CD1c-positive myeloid dendritic cell (primary cell): ENCODE data around the gene UHRF1.
A peak's percentile ranks its signal among the peaks of the same experiment; 100 is the strongest.
"Not testable (repeated sequence)": the region's sequence is repeated elsewhere in the genome, so short reads cannot be mapped to it uniquely, and the experiment has no call there.

Experiments used
- DNase-seq: peaks from one replicate; pipeline ENCODE4 v3.0.0-alpha.2; 2016; ENCODE audit errors: extremely low spot score

The UHRF1 gene

DNA sequence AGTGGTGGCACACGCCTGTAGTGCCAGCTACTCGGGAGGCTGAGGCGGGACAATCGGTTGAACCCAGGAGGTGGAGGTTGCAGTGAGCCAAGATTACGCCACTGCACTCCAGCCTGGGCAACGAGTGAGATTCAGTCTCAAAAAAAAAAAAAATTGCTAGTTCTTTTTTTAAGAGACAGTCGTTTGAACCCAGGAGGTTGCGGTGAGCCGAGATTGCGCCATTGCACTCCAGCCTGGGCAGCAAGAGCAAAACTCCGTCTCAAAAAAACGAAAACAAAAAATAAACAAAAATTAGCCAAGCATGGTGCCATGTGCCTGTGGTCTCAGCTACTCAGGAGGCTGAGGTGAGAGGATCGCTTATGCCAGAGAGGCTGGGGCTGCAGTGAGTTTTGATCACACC, 8.4 kb upstream of the UHRF1 start:
- DNase-seq: not testable (repeated sequence)

DNA sequence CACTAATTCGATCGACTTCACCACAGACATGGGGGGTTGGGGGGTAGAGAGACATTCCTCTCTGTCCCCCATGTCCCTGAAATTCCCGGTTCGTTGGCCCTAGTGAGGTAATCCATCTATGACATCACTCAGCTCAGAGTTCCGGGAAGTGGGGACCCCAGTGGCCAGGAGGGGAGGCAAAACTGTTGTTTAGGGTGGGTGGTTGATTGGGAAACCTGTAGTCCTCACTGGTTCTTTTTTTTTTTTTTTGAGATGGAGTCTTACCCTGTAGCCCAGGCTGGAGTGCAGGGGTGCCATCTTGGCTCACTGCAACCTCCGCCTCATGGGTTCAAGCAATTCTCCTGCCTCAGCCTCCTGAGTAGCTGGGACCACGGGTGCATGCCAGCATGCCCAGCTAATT, 6.5 kb upstream of the UHRF1 start, which contains the start of gene ARRDC5:
Gene ARRDC5, minus strand, starts transcription at position 101 of the 400 bp plus-strand sequence. Its CDS starts 71 bp downstream, at position 30.
- no peak for DNase-seq

DNA sequence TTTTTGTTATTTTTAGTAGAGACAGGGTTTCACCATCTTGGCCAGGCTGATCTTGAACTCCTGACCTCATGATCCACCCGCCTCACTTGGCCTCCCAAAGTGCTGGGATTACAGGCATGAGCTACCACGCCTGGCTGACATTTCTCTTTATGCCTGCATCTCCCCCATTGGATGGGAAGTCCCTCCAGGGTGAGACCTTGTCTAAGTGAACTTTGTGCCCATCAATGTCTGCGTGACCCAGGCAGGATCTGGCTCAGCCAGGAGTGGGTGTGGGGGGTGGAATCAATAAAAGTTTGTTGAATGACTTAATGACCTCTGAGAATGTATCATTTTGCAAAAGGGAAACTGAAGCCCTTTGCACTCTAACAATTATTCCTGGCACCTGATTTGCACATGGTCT, 4.8 kb upstream of the UHRF1 start:
- DNase-seq: no peak

DNA sequence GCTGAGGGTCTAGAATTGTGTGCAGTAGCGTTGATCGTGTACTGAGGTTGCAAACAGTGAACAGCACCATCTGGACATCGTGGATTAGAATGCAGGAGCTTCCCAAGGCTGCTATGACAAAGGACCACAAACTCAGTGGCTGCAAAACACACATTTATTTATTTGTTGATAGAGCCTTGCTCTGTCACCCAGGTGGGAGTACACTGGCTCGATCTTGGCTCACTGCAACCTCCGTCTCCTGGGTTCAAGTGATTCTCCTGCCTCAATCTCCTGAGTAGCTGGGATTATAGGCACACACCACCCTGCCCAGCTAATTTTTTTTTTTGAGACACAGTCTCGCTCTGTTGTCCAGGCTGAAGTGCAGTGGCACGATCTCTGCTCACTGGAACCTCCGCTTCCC, 2.3 kb upstream of the UHRF1 start:
- no peak for DNase-seq

DNA sequence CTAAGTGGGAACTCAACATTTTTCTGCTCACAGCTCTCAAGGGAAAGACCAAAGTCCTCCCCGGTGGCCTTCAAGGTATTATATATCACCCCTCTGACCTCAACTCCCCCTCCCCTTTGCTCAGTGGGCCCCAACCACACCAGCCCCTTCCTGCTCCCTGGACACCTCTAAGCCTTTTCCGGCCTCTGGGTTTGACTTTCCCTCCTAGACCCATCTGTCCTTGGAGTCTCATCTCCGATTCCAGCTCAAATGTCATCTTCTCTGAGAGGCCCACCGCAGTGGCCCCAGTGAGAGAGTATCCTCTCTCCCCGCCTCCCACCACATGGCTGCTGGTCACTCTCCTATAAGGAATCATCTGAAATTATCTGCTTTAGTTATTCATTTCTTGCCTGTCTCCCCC, 941 bp upstream of the UHRF1 start:
- DNase-seq: no peak

DNA sequence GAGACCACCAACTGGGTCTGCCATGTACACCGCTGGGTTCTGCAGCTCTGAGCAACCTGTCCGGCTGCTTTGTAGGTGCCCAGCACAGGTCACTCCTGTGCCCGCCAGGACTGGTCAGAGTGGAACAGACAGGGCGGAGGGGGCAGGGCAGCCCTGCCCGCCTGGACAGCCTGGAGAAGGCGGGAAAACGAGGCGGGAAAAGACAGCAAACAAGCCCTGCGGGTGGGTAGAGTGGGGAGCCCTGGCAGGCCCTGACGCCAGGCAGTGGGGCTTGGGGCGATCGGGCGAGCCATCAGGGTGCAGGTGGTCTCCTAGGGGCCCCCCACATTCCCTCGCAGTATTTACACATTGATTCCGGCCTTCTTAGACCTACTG, 533 bp upstream of the UHRF1 start:
- DNase-seq: no peak

DNA sequence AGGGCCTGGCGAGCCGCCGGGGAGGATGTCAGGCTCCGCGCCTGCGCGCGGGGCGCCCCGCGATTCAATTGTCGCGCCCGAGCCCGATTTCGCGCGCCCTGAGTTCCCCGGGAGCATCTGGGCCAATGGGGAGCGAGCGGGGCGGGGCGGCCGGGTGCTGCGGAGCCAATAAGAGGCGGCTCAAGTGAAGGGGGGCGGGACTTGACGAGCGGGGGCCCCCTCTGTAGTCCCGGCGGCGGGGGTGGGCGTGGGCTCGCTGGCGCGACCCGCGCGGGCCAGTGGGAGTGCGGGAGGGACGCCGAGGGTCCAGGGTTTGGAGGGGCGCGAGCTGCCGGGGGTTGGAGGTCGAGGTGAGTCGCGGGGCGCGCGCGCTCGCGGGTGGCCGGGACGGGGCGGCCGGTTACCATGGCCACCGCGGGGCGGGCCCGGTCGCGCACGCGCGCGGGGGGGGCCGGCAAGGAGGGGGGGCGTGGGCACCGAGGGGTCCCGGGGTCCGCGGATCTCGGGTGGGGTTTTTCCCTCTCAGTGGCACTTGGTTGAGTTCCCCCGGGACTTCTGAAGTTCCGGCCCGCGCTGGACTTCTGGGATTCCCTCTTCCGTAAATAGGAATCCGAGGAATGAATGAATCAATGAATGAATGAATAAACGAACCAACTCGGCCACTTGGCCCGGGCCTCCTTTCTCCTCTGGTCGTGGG, 744 bp downstream of the UHRF1 start:
- DNase-seq: peak; percentile 95

DNA sequence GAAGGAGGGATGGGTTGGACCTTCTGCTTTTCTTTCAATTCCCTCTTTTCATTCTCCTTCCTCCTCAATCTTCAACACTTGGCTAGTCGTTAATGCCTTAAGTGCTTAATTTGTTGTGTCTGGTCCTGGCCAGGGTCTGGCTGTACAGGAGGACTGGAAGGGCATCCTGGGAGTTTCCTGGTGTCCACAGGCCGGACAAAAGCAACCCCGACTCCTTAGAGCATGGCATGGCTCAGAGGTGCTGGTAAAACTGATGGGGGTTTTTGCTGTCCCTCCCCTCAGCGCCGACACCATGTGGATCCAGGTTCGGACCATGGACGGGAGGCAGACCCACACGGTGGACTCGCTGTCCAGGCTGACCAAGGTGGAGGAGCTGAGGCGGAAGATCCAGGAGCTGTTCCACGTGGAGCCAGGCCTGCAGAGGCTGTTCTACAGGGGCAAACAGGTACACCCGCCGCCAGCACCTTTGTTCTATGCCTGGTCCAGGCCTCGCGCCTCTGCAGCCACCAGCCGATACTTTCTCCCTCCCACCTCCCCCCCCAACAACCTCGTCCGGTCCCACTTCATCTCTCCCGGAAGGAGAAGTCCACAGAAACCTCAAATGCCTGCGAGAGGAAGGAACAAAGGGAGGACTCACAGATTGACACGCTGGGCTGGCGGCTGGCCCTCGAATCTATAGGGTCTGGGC, 1.4 kb downstream of the UHRF1 start:
- DNase-seq: peak; percentile 69

DNA sequence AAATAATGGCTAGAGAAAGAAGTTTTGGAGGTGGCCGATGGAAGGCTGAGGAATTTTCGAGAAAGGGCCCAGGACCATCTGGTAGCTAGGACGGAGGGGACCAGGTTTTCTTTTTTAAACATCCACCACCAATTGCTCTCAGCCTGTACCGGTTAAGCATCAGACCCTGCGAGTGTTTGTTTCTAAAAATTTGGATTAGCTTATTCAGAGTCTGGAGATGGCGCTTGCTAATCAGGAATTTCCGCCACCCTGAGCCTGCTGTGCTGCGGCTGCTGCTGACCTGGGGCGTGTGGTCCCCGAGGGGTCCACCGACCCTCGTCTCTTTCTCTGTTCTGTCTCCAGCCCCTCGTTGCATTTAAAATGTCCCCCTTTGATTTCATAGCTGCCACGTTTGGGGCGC, 2.0 kb downstream of the UHRF1 start:
- DNase-seq: no peak

DNA sequence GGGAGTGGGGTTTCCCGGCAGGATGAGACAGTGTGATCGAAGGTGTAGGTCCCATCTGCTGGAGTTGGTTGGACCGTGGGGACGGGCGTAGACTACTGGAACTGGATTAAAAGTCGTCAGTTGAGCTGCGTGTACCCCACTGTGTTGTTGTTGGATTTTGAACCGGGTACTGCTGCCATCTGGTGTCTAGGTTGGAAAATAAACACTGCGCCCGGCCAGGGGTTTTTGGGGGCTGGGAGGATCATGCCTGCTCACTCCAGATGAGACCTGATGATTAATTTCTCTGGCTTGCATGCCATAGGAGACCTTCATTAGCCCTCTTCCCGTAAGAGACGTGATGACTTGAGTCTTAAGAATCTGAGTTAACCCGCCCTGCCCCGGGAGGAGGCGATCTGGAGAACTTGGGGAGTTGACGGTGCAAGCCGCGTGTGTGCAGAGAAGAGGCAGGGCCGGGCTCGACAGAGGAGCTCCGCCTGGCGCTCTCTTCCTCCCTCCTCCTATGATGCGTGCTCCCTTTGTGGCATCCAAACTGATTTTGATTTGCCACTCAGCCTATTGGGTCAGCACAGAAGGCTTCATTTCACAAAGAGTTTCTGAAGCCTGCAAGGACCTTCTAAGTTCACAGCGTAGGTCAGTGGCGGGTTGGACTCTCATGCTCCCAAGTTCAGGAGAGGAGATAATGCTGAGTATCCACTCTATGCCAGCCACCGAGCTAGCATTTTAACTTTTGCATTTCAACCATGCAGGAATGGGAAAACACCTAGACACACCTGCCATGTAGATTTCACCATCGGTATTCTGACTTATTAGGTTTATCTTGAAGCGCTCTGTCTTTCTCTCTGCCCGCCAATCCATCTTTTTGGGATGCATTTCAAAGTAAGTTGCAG, 2.7 kb downstream of the UHRF1 start:
- DNase-seq: peak; percentile 66

DNA sequence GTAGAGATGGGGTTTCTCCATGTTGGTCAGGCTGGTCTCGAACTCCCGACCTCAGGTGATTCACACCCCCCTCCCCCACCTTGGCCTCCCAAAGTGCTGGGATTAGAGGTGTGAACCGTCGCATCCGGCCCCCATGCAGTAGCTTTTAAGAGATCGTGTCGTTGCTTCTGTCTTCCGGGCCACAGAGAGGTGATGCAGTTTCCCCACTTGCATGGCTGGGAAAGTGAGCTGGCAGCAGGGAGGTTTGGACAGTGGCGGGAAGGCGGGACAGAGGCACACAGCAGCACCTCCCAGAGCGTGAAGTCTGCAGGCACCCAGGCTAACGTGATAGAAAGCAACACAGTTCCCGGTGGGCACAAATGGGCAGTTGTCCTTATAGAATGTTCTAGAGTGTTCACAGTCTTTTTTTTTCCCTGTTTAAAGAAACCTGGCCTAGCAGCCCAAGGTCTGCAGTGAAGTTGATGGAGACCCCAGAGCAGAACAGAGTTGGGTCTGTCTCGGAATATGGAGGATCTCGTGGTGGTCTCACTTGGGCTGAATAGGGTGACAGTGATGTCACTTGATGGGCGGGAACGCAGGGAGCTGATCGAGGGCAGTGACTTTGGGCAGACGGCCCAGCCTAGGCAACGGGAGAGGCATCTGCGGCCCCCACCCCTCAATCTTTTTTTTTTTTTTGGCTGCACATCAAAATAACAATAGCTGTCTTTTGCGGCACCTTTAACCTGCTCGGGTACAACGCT, 4.9 kb downstream of the UHRF1 start:
- DNase-seq: no peak

DNA sequence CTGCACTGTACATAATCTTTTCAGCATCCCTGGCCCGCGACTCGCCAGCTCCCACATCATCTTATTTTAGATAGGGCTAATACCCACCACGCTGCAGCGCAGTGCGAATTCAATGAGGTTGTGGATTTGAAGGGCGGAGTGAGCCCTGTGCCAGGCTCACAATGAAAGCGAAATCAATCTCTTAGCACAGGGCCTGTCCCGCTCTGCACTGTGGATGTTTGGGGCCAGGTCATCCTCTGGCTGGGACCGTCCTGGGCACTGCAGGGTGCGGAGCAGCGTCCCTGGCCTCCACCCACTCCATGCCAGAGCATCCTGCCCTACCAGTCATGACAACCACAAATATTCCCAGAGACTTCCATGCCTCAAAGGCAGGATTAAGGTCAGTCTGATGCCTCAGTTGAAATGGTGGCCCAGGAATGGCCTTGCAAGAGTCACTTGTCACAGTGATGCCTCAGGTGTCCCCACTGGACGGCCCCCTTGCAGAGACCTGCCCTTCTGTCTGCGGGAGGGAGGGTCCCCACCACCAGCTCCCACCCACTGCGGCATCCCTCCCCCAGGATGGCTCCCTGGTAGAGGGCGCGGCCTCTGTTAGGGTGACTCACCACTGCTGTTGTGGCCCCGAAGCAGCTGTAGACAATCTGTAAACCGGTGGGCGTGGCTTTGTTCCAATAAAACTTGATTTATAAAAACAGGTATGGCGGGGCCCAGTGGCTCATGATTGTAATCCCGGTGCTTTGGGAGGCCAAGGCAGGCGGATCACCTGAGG, 5.6 kb downstream of the UHRF1 start:
- DNase-seq: peak; percentile 58

DNA sequence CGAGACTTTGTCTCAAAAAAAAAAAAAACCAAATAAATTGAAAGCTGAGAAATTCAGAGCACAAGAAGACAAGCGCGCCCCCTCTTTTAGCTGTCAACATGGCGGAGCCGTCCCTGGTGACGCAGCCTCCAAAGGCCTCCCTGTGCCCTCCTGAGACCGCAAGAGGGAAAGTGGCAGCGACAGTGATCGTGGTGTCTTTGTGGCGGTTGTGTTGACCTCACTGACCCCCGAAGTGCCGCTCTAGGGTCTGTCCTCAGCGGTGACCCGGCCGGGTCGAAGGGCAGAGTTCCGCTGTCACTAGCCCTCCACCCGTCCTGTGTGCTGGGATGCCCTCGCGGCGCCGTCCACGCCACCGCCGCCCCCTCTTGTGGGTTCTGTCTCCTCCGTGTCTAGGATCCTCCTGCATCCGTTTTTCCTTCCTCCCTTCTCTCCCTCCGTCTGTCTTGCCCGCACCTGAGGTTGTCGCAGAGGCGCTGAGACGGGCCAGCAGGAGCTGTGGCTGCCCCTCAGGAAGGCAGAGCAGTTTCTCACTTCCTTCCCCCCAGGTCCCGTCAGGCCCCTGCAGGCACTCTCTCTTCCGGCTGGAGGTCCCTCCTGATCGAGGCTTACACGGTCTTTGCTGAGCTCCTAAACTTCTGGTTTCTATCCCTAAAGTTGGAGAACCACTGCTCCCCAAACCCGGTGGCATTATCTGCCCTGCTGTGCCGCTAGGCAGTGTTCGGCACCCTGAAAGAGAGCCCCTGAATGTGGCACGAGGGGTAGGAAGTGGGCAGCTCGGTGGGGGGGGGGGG, 7.2 kb downstream of the UHRF1 start:
- peak; percentile 47 for DNase-seq

DNA sequence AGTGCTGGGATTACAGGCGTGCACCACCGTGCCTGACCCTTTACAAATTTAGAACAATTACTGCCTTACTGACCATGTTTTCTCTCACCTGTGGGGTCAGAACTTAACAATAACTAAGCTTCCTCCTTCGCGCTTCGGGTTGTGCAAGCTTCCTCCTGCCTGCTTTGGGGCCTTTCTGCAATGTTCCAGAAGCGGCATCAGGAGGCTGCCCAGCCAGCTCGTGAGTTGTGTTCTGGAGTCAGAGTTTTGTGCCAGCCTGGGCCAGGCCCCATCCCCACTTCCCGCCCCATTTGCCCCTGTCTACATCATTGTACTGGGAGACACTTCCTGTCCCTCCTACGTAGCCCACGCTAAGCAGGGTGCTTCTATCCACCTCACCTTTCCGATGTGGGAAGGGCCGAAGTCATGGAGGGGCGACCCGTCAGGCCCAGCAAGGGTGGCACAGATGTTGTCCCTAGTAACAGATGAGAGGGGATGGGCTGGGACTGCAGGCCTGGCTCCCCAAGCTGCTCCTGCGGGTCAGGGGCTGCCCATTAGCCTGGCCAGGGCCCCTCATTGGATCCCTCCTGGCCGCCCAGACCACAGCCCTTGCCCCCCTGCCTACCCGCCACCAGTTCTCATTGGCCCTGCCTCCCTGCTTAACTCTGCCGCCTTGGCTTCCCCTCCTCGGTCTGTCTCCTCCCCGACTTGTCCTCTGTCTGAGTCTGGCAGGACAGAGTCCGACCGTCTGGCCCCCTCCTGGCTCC, 13.4 kb downstream of the UHRF1 start:
- DNase-seq: no peak

DNA sequence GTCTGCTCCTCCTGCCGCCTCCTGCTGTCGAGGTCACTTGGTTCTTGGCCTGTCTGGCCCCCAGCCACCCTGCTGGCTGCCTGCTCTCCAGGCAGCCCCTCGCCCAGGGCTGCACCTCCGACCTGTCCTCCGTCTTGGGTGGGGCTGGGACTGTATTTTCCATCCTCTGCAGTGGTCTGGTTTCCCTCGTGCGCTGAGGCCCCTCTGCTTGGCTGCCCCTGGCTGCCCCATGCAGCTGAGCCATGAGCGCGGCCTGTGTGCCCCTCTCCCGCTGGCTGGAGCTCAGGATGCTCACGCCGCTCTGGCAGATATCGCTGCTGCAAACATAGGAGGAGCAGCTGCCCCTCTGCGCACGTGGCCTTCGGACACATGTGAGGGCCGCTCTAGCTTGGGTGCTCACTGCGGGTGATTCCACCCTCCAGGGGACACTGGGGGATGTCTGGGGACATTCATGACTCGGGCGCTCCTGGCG, 14.0 kb downstream of the UHRF1 start:
- DNase-seq: no peak

DNA sequence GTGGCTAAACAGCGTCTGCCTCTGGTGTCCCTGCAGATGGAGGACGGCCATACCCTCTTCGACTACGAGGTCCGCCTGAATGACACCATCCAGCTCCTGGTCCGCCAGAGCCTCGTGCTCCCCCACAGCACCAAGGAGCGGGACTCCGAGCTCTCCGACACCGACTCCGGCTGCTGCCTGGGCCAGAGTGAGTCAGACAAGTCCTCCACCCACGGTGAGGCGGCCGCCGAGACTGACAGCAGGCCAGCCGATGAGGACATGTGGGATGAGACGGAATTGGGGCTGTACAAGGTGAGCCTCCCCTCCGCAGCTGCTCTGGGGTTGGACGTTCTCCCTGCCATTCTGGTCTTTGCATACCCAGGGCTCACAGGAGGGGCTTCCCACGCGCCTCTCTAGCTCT, 19.9 kb downstream of the UHRF1 start:
- DNase-seq: no peak

DNA sequence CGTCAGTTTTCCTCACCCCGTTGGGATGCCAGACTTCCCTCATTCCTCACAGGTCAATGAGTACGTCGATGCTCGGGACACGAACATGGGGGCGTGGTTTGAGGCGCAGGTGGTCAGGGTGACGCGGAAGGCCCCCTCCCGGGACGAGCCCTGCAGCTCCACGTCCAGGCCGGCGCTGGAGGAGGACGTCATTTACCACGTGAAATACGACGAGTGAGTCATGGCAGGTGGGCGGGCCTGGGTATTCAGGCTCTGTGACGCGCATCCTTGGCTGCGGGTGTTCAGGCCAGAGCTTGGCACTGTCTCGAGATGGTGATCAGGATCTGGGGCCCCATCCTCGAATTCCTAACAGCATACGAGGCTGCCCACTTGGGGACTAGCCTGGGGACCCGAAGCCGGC, 21.4 kb downstream of the UHRF1 start:
- DNase-seq: no peak

DNA sequence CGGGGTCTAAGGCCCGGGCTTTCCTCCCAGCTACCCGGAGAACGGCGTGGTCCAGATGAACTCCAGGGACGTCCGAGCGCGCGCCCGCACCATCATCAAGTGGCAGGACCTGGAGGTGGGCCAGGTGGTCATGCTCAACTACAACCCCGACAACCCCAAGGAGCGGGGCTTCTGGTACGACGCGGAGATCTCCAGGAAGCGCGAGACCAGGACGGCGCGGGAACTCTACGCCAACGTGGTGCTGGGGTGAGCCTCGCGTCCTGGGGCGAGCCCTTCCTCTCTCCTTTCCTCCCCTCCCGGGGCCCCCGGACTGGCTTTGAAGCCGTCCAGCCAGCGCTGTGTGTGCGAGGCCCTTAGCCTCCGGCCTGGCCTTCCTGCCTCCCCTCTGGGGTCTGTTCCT, 23.4 kb downstream of the UHRF1 start:
- no peak for DNase-seq

DNA sequence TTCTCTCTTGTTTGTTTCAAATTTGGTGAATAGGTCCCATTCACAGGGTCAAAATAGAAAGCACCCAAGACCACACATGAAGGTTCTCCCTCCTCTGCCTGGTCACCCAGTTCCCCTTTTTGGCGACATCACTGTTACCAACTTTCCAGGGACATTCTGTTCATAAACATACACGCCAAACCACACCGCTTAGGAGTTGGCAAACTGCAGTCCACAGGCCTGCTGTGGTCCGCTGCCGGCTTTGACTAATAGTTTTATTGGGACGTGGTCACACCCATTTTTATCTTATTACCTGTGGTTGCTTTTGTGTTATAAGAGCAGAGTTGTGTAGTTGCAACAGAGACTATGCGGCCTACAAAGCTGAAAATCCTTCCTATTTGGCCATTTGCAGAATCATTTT, 24.2 kb downstream of the UHRF1 start:
- DNase-seq: no peak
